Measurements from ENCODE around the gene MYOZ3. TPM values are rescaled to one million over a fixed set of nuclear protein-coding genes. Genes with fewer than 3 reads are reported as not detected.

MYOZ3 gene
- total and polyA plus RNA-seq, 10 of the 15 experiments (the other 5 are each of a cell fraction or from before 2014, with no cell fraction given) = 0.04 to 1.1 (median 0.10) TPM; not detected in 4

DNA sequence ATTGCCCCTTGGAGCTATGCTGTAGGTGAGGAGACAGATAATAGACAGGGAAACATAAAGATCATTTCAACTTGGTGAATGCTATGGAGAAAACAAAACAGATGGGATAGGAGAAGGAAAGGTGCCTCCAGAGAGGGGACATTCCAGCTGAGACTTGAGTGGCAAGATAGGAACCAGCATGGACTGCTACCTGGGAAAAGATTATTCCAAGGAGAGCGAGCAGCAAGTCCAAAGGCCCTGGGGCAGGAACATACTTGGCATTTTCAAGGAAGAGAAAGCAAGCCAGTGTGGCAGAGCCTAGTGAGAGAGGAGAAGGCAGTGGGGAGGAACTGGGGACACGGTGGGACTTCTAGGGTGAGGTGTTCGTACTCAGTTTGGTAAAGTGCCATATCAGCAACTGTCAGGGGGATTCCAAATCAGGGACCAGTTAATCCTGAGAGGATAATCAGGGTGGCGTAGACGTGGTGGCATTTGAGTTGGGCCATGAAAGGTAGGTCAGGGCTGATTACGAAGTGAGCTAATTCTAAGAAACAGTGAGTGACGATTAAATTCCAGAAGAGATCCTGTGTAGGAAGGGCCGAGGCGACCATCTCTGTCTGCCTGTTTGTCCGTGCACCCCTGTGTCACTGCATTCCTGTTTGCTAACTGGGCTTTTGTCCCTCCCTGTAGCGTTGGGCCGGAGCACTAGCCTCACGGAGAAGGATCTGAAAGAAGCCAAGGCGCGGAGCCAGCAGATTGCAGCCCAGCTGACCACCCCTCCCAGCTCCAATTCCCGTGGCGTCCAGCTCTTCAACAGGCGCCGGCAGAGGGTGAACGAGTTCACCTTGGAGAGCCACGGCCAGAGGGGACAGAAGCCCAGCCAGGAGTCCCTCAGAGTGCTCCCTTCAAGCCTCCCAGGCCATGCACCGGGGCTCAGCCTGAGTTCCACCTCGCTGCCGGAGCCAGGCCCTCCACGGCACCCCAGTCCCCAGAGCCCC is 13.5 kb upstream of the MYOZ3 start:
- Histone ChIP-seq H3K27ac (ENCODE audit: control insufficient read depth, insufficient read depth) (no peak overlapping the region), H3K4me3 (no peak overlapping the region), H3K27me3 (replicated peaks in 1 of 2; ENCODE audit: control insufficient read depth in 2 of 2, insufficient read depth in 2 of 2, low read length in 1 of 2) (no peaks in the 10 kb centered on the region), H3K79me2 (ENCODE audit: control insufficient read depth, insufficient read depth, low read length) (no peaks in the 10 kb centered on the region), H4K20me1 (ENCODE audit: control insufficient read depth, insufficient read depth) (no peaks in the 10 kb centered on the region), H3K4me1 (ENCODE audit: control insufficient read depth, insufficient read depth, low read length) (0 out of 2 replicates have a peak, but pooled peaks cover 3% of the 10 kb centered on the region), H2AFZ (ENCODE audit: control insufficient read depth, low read depth, low read length) (no peak overlapping the region), H3K36me3 (ENCODE audit: control insufficient read depth in 2 of 2, insufficient read depth in 2 of 2, low read length in 1 of 2) (no peaks in the 10 kb centered on the region), H3K9me3 (replicated peaks; ENCODE audit: control insufficient read depth, insufficient read depth, low read length) (no peaks in the 10 kb centered on the region), H3K4me2 (ENCODE audit: control insufficient read depth, insufficient read depth) (no peak overlapping the region), H3K9ac (ENCODE audit: control insufficient read depth, insufficient read depth, low read length) (no peak overlapping the region)
- no TSS peak for BruUV-seq (replicated peaks)
- TF ChIP-seq RAD51 (IDR thresholded peaks at IDR 0.05) = no peak
- ChIA-PET RAD21 (ENCODE audit: unreplicated experiment) (no interaction called here), POLR2A (interaction anchor here (0.7 kb wide), 1 partner anchor 266 kb away, joined by 3 read pairs; no protein-coding TSS in a partner anchor), SMC1A (ENCODE audit: uncharacterized antibody, unreplicated experiment) (interaction anchor here (1.3 kb wide), 1 partner anchor 87 kb away, joined by 3 read pairs; no protein-coding TSS in a partner anchor), CTCF (no interaction called here)
- 63% methylated on average over 25 of the region's 25 CpGs for WGBS (ENCODE audit: insufficient coverage, insufficient replicate concordance, low lambda C conversion rate, missing lambda C conversion rate)
- in situ Hi-C loops (cut with MboI) (no loop called here), intact Hi-C loops (cut with micrococcal nuclease; ENCODE audit: unreplicated experiment) (no loop called here)
- ATAC-seq (no peak), DNase-seq (ENCODE audit: low read depth, low spot score) (no peak), FAIRE-seq (no peak)

DNA sequence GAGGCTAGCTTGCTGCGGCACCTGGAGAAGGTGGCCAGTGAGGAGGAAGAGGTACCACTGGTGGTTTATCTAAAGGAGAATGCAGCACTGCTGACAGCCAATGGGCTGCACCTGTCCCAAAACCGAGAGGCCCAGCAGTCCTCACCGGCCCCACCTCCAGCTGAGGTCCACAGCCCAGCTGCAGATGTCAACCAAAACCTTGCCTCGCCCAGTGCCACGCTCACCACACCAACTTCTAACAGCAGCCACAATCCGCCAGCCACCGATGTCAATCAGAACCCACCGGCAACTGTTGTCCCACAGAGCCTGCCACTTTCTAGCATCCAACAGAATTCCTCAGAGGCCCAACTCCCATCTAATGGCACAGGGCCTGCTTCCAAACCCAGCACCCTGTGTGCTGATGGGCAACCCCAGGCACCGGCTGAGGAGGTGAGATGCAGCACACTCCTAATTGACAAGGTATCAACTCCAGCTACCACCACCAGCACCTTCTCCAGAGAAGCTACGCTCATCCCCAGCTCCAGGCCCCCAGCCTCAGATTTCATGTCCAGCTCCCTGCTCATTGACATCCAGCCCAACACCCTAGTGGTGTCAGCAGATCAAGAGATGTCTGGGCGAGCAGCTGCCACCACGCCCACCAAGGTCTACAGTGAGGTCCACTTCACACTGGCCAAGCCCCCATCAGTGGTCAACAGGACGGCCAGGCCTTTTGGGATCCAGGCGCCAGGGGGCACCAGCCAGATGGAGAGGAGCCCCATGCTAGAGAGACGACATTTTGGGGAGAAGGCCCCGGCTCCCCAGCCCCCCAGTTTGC is 12.6 kb upstream of the MYOZ3 start:
- WGBS (ENCODE audit: insufficient coverage, insufficient replicate concordance, low lambda C conversion rate, missing lambda C conversion rate) = 65% methylated on average over 16 of the region's 16 CpGs
- CTCF ChIA-PET = interaction anchor here (0.6 to 0.7 kb wide), 2 partner anchors 9 to 83 kb away, joined by 3 read pairs; no protein-coding TSS in a partner anchor
- 0 out of 2 replicates have a peak, but pooled peaks cover 3% of the 10 kb centered on the region for H3K4me1 ChIP-seq (ENCODE audit: control insufficient read depth, insufficient read depth, low read length)
- TF ChIP-seq, protein P1, sequence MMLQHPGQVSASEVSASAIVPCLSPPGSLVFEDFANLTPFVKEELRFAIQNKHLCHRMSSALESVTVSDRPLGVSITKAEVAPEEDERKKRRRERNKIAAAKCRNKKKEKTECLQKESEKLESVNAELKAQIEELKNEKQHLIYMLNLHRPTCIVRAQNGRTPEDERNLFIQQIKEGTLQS (IDR thresholded peaks at IDR 0.05; ENCODE audit: borderline replicate concordance, extremely low read depth, low read depth, low read length) = no peak
- TF ChIP-seq SMC3 (IDR thresholded peaks at IDR 0.05; ENCODE audit: borderline replicate concordance, low read length) (no peak), ZNF384 (IDR thresholded peaks at IDR 0.05; ENCODE audit: borderline replicate concordance, low read depth, low read length) (no peak), ZBED1 (IDR thresholded peaks at IDR 0.05; ENCODE audit: borderline replicate concordance) (no peak), HDAC6 (IDR thresholded peaks at IDR 0.05; ENCODE audit: unreplicated experiment) (no peak), EGR1 (IDR thresholded peaks at IDR 0.05; ENCODE audit: borderline replicate concordance in 1 of 2, low read depth in 2 of 2, low read length in 2 of 2) (no peak), KDM1A (IDR thresholded peaks at IDR 0.05; ENCODE audit: borderline replicate concordance) (no peak)
- TF ChIP-seq, protein P2, sequence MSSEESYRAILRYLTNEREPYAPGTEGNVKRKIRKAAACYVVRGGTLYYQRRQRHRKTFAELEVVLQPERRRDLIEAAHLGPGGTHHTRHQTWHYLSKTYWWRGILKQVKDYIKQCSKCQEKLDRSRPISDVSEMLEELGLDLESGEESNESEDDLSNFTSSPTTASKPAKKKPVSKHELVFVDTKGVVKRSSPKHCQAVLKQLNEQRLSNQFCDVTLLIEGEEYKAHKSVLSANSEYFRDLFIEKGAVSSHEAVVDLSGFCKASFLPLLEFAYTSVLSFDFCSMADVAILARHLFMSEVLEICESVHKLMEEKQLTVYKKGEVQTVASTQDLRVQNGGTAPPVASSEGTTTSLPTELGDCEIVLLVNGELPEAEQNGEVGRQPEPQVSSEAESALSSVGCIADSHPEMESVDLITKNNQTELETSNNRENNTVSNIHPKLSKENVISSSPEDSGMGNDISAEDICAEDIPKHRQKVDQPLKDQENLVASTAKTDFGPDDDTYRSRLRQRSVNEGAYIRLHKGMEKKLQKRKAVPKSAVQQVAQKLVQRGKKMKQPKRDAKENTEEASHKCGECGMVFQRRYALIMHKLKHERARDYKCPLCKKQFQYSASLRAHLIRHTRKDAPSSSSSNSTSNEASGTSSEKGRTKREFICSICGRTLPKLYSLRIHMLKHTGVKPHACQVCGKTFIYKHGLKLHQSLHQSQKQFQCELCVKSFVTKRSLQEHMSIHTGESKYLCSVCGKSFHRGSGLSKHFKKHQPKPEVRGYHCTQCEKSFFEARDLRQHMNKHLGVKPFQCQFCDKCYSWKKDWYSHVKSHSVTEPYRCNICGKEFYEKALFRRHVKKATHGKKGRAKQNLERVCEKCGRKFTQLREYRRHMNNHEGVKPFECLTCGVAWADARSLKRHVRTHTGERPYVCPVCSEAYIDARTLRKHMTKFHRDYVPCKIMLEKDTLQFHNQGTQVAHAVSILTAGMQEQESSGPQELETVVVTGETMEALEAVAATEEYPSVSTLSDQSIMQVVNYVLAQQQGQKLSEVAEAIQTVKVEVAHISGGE (CRISPR knock-in tag; IDR thresholded peaks at IDR 0.05) = no peak

More for the DNA sequence above, 12.6 kb upstream of the MYOZ3 start:
- Histone ChIP-seq H3K4me3 (no peak overlapping the region), H3K79me2 (ENCODE audit: control insufficient read depth, insufficient read depth, low read length) (no peaks in the 10 kb centered on the region), H3K27me3 (replicated peaks in 1 of 2; ENCODE audit: control insufficient read depth in 2 of 2, insufficient read depth in 2 of 2, low read length in 1 of 2) (no peaks in the 10 kb centered on the region), H3K4me2 (ENCODE audit: control insufficient read depth, insufficient read depth) (no peak overlapping the region), H3K36me3 (ENCODE audit: control insufficient read depth in 2 of 2, insufficient read depth in 2 of 2, low read length in 1 of 2) (no peaks in the 10 kb centered on the region), H2AFZ (ENCODE audit: control insufficient read depth, low read depth, low read length) (no peak overlapping the region), H4K20me1 (ENCODE audit: control insufficient read depth, insufficient read depth) (no peaks in the 10 kb centered on the region), H3K9me3 (replicated peaks; ENCODE audit: control insufficient read depth, insufficient read depth, low read length) (no peaks in the 10 kb centered on the region), H3K27ac (ENCODE audit: control insufficient read depth, insufficient read depth) (no peak overlapping the region), H3K9ac (ENCODE audit: control insufficient read depth, insufficient read depth, low read length) (no peak overlapping the region)
- ATAC-seq (no peak), DNase-seq (ENCODE audit: low read depth, low spot score) (no peak), FAIRE-seq (no peak)
- in situ Hi-C loops (cut with MboI) = no loop called here
- RAD21 ChIA-PET (ENCODE audit: unreplicated experiment) = no interaction called here
- POLR2A ChIA-PET = no interaction called here
- intact Hi-C loops (cut with micrococcal nuclease; ENCODE audit: unreplicated experiment) = no loop called here
- TSS peak; percentile 30 for BruUV-seq (replicated peaks)
- SMC1A ChIA-PET (ENCODE audit: uncharacterized antibody, unreplicated experiment) = interaction anchor here (1.3 kb wide), 1 partner anchor 88 kb away, joined by 3 read pairs; no protein-coding TSS in a partner anchor
